ENCODE data around the gene MARK3. TPM values are rescaled to one million over a fixed set of nuclear protein-coding genes. Genes with fewer than 3 reads are reported as not detected.

The MARK3 gene
- polyA plus RNA-seq, 3 donors = 101 to 113 (median 104) TPM

DNA sequence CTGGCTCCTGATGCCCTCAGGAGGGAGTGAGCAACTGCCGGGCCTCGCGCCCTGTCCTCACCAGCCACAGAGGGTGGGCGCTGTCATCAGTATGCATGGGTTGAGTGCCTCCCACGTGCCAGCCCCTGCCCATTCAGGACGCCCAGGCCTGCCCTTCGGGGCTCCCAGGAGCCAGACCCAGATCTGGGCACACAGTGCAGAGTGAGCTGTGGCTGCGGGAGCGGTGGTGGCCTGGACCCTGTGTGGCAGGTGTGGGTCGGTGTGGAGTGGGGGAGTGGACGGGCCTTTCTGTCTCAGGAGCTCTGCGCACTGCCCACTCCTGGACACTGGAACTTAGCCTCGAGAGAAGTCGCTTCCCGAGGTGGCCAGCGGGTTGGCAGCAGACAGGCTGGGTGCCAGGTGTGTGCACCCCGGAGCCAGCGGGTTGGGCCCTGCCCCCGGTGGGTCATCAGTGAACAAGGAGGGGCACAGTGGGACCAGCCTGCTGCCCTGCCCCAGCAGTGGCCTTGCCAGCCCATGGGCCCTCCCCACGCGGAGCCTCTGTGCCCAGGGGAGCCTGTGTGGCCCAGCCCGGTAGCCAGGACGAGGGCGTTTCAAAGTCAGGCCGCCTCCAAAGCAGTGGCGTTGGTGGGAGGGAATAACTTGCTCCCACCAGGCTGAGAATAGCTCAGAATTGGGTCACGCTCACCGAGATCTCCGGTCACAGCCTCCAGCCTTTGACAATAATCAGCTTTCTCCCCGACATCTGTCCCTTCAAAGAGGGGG, 153.3 kb downstream of the MARK3 start:
- DNase-seq (ENCODE audit: extremely low read depth in 1 of 11, low read depth in 9 of 11, low spot score in 4 of 11) = no peak

DNA sequence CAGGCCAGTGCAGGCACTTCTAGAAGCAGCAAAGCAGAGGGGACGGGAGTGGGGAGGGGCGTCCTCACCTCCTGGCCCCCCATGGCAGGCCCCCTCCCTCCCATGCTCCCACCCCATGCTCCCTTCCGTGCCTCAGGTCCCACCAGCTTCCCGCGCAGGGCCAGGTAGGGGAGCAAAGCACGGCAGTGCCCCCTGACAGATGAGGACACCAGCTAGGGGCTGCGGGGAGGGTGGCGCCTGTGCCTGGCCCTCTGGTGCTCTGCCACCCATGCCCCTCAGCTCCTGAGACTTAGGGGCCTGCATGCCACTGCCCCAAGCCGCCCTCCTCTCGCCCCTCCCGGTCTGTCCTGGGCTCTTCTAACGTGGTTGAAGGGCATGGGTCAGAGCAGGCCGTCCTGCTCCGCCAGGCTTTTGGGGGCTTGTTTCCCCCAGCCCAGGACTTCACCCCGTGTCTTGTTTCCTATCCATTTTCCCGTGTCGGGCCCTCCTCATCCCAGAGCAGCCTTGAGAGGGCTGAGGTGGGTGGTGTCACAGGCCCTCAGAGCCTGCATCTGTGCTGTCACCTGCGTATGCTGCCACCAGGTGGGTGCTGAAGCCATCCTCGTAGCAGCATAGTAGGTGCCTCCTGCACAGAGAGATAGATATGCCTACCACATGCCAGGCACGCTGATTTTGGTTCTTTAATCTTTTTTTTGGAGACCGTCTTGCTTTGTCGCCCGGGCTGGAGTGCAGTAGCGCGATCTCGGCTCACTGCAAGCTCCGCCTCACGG, 154.0 kb downstream of the MARK3 start:
- no peak for DNase-seq (ENCODE audit: extremely low read depth in 1 of 11, low read depth in 9 of 11, low spot score in 4 of 11)

DNA sequence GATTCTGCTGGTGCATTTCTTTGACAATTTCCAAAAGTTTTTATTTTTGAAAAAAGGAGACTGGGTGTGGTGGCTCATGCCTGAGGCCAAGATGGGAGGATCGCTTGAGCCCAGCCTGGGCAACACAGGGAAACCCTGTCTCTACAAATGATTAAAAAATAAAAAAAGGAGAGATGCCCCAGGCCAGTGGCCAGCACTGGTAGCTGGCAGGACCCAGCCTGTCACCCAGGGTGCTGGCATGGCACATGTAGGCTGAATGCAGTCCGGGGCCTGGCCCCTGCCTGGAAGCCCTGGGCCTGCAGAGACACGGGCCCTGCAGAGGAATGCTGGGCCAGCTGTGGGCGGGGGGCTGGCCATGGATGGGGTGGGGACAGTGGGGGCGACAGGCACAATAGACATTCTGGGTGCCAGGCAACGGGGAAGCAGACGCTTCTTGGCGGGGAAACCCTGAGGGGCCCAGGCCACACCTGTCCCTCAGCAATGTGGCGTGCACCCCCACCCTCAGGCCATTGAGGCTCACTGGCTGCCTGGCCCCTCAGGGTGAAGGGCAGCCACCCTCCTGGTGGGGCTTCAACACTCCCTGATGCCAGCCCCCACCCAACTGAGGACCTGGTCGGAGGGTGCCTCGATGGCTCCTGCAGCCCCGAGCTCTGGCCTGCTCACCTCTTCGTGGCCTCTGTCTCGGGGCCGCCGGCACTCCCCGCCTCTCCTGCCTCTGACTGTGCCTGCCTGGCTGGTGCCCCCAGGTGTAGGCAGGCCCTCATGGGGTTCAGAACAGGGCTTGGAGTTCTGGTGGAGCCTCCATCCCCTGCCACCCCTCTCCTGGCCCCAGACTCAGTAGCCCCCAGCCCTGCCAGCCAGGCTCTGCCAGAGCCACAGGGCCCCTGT, 155.8 kb downstream of the MARK3 start:
- no peak for DNase-seq (ENCODE audit: extremely low read depth in 1 of 11, low read depth in 9 of 11, low spot score in 4 of 11)

DNA sequence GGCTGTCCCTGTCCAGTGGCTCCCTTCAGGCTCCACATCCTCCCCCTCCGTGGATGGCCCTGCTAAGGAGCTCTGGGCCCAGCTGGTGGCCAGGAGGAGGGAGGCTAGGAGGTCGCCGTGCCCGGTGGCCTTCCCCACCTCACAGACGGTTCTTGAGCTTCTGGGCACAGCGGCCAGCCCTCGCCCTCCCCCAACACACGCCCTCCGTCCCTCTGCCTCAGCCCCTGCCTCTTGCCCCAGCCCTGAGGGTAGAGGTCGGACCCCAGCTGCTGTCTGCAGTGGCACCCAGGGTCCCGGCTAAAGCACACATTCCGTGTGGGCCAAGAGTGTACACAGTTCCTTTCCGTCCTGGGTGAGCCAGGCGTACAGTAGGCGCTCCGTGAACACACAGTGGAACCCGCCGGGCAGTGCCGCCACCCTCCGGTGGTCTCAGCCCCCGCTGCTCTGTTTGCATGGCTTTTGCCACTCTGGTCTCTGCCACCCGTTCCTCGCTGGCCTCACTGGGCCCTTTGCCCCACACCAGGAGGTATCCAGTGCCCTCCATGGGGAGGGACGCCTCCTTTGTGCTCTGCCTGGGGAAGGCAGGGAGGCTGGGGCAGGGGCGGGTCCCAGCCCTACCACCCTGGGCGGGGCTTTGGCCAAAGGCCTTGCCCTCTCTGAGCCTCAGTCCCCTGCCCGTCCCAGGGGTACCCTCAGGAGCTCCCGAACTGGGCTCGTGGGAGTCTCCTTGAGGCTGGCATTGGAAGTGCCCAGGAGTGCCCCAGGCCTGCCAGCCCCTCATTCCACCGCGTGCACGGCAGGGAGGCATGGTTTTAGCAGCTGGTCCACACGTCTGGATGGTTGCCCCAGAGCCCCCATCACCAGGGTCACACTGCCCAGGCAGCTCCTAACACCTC, 156.7 kb downstream of the MARK3 start:
- DNase-seq (ENCODE audit: extremely low read depth in 1 of 11, low read depth in 9 of 11, low spot score in 4 of 11) = no peak

DNA sequence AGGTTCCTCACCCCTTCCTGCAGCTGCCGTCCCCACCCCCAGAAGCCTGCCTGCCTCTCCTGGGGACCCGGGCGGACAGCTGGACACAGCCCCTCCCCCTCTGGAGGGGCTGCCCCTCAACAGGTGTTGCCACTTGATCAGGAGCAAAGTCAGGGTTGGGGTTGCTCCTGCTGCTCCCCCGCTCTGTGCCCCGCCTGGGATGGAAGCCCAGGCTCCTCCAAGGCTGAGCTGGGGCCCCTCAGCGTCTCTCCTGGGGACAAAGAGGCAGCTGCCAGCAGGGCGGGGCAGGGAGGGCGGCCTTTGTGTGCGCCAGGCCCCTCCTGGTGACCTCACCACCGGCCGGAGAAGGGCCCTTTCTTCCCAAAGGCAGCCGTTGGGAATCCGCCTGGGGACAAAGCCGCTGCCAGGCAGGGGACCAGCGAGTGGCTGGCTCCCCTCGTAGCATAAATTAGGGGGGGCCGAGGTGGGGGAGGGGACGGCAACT, 157.4 kb downstream of the MARK3 start:
- DNase-seq (ENCODE audit: extremely low read depth in 1 of 11, low read depth in 9 of 11, low spot score in 4 of 11) = no peak

DNA sequence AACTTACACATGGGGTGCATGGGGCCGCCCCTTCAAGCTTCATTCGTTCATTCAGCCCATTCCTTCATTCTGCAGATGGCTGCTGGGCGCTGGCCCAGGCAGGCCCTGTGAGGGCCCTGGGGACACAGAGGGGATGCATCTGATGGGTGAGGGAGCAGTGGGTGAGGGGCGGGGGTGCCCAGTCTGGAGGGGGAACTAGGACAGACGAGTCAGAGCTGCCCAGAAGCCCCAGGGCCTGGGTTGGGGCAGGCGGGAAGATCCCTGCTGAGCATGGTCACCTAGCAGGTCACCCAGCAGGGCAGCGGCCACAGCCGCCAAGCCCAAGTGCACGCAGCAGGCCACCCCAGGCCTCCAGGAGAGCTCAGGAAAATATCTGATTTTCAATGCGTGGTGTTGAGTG, 157.9 kb downstream of the MARK3 start:
- no peak for DNase-seq (ENCODE audit: extremely low read depth in 1 of 11, low read depth in 9 of 11, low spot score in 4 of 11)

DNA sequence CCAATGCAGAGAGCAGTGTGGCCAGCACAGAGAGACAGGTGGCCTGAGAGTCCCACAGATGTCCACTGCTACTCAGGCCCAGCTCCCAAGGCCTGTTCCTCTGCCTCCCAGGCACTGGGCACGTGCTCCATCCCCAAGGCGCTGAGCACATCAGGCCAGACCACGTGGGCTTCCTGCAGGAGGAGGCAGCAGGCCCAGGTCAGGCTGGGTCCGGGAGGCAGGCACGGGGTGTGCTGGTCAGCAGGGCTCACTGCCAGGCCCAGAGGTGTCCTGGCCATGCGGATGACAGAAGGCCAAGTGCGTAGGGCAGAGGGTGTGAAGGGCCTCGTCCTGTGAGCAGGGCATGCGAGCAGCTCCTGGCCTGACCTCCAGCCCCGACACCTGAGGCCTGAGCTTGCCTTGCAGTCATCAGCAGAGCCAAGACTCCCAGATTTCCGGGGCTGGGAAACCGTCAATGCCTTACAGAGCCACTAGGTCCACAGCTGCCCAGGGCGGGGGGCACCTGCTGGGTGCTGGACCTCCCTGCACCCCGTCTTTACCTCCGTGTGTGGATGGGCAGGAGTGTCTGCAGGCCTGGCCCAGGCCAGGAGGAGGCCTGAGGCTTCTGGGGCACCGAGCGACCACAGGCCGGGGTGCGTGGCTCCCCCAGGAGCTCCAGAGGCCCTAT, 158.6 kb downstream of the MARK3 start:
- no peak for DNase-seq (ENCODE audit: extremely low read depth in 1 of 11, low read depth in 9 of 11, low spot score in 4 of 11)

DNA sequence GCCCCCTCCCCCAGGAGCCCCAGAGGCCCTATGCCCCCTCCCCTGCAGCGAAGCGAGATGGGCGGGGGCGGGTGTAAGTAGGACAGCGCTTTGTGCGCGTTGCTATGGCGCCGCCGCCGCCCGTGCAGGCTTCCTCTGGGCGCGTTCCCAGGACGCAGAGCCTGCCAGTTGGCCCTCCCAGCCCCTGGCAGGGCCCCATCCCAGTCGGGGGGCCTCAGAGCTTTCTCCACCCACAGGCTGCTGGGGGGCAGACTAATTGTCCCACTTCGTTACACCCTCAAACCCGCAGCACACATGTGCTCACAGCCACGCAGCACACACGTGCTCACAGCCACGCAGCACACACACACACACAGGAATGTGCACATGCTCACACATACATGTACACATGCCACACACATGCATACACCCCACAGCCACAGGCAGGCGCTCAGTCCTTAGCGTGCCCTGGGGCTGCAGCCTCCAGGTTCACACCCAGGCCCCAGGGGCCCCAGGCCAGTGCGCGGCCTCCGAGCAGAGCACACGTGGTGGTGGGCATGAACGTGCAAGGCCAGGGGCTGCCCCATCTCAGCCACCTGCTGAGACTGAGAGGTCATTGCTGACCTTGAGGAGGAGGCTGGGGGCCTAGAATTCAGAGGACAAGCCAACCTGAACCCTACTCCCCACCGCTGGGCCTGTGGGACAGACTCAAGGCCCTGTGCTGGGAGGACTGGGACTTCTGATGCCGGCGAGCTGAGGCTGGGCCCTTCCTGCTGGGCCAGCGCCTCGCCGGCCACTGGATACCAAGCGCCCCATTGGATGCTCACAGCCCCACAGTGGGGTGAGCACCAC, 159.4 kb downstream of the MARK3 start:
- no peak for DNase-seq (ENCODE audit: extremely low read depth in 1 of 11, low read depth in 9 of 11, low spot score in 4 of 11)

DNA sequence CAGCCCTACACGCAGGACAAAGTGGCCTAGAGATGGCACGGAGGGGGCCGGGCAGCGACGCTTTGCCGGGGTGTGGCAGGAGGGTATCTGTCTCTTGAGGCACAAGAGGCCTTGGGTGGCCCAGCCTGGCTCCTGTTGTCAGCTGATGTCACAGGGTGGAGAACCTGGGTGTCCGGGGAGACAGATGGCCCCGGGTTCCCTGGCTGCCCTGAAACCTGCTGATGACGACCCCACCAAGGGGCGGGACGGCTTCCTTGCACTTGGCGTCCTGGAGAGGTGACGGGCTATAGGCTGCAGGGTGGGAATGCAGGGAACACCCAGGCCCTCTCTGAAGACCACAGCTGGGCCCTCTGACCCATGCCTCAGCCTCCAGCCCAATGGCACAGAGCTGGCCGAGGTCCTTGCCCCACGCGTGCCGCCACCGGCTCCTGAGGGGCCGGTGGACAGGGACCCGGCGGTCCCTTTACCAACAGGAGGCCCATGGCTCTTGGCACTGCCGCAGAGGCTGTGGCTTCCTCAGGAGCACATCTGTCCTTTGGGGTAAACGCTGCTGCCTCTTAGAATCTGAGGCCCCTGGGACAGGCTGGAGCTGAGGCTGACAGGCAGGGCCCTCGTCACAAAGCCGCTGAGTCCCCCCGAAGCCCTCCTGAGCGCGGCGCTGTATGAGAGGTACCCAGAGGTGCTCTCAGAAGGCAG, 160.2 kb downstream of the MARK3 start:
- DNase-seq (ENCODE audit: extremely low read depth in 1 of 11, low read depth in 9 of 11, low spot score in 4 of 11) = no peak

DNA sequence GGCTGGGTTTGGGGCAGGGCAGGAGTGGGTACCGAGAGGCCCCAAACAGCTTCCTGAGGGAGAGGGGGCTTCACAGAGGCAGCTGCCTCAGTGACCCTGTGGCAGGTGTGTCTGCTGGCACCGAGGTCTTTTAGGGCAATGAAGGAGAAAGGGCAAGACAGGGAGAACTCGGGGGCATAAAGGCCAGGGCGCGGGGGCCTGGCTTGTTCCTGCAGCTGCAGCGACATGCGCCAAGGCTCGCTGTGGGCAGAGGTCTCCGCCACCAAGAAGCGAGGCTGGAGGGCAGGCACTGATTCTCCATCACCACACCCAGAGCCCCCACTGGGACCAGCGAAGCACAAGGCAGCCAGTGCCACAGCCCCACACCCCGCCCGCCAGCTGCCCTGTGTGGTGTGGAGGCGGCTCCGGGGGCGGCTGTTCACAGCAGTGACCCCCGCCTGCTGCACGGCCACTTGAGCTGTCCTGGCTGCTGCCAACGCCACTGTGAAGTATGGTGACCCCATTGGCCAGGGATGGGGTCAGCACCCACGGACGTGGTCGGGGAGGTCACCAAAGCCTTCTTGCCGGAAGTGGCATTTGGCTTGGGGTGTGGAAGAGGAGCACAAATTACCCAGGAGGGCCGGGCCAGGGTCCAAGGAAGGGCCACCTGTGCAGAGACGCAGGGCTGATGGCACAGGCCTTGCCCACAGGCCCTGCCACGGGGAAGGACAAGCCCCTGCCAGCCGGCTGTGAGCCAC, 160.9 kb downstream of the MARK3 start:
- DNase-seq (ENCODE audit: extremely low read depth in 1 of 11, low read depth in 9 of 11, low spot score in 4 of 11) = no peak

DNA sequence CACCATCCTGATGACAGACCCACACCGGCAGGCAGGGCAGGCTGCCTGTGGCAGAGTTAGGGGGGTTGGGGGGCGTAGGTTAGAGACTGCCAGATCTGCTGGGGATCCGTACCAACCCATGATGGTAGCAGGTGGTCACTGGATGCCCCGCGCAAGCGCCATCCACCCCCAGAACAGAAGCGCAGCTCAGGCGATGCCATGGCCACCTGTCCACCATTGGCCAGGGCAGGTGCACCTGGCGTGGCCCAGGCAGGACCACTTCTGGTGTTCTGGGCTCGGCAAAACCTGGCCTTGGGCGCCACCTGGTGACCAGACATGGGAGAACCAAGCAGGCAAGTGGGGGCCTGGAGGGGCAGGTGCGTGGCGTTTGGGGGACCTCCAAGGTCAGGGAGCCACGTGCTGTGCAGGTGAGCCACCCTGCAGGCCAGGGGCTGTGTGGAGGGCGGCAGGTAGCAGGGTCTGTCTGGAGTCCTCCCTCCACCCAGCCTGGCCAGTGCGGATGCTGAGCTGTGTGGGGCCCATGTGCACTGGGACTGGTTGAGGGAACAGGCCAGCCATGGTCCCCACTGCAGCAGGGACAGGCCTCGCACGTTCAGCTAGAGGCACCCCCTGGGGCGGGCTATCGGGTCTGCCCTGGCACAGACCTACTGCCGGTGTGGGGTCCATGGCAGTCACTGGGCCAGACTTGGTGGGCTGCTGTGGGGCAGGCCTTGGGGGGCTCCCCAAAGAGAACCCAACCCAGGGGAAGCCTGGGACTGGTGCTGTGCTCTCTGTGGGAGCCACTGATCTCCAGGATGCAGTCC, 161.6 kb downstream of the MARK3 start:
- peak in 1 of 11 donors; percentile 47 for DNase-seq (ENCODE audit: extremely low read depth in 1 of 11, low read depth in 9 of 11, low spot score in 4 of 11)

DNA sequence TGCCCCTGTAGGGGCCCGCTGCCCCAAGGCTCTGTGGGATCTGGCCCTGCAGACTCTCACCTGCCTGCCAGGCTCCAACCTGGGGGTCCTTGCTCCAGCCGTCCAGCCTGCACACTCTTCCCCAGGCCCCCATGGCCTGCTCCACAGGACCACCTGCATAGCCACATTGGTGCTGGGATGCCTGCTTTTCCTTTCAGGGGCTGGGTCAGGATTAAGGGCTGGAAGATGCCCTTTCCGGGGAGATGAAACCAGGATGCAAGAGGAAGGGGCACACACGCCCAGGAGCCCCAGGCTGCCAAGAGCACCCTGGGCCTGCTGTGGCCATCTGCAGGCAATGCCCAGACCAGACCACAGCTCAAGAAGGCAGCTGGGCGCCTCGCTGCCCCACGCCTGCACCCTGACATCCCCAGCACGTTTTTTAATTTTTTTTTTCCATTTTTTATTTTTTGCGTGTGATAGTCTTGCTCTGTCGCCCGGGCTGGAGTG, 162.3 kb downstream of the MARK3 start:
- no peak for DNase-seq (ENCODE audit: extremely low read depth in 1 of 11, low read depth in 9 of 11, low spot score in 4 of 11)

DNA sequence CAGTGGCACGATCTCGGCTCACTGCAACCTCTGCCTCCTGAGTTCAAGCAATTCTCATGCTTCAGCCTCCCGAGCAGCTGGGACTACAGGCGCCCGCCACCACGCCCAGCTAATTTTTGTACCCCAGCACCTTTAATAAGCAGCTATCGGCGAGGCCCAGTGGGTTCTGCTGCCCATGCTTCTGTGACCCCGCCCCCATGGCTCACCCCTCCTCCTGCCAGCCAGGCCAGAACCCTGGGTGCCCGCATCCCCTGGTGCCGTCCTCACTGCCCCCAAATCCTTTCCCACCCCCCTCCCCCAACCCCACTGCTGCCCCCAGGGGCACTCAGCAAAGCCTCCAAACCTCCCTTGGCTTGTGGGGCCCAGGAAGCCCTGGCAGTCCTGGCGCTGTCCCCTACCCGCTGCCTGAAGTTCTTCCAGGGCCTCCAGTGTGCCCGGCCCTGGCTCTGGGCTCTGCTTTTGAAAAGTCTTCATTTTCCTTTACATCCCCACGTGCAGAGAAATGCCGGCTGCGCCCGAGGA, 162.8 kb downstream of the MARK3 start:
- no peak for DNase-seq (ENCODE audit: extremely low read depth in 1 of 11, low read depth in 9 of 11, low spot score in 4 of 11)

DNA sequence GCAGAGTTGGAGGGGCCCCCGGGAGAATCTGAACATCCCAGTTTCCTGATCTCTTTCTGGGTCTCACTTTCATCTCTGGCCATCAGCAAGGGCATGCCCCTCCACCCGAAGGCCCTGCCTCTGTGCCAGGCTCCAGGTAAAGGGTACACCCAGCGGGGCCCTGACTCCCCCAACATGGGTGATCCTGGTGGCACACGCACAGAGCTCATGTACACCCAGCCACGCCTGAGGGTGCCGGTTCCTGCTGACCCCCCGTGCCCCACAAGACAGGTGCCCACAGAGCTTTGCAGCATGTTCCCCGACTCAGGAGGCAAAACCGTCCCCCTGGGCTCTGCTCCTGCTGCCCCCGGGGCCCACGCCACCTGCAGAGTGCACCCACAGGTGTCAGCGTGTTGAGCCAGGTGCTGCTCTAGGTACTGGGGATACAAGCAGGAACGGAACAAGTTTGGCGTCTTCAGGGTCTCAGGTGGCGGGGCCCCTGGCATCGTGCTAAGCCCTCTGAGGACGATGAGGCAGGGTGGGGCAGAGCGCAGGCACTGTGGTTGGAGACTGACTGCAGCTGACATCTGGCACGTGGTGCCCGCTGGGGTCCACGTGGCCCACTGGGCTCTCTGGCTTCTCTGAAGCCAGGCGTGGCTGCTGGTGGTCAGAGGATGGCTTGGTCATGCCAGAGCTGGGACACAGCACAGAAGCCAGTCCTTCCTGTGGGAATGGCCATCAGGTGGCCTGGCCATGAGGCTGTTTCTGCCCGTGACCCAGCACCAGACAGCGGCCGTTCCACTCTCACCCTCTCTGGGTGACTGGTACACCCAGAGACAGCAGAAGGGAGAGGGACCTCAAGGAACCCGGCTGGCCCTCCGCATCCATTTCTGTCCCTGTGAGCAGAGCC, 163.5 kb downstream of the MARK3 start:
- no peak for DNase-seq (ENCODE audit: extremely low read depth in 1 of 11, low read depth in 9 of 11, low spot score in 4 of 11)

All from renal cortex interstitium (tissue), 11 donors.